Loucy (cell line): Measurements from ENCODE around the gene ITGA11.

Experiments used
- H2AFZ ChIP-seq: fragments of 200-600 bp; sonication (generic); 2 replicates; pipeline ENCODE4 v1.6.0; 2016; ENCODE audit warnings: antibody characterized with exemption, mild to moderate bottlenecking, low read length, moderate library complexity
- H3F3A ChIP-seq: fragments of 200-600 bp; 2 replicates; pipeline ENCODE4 v1.6.0; 2016; ENCODE audit warnings: antibody characterized with exemption, low read depth, mild to moderate bottlenecking
- H3K27me3 ChIP-seq: fragments of 200-600 bp; sonication (generic); 2 replicates; pipeline ENCODE4 v1.6.1; 2014; ENCODE audit warnings: low read length, mild to moderate bottlenecking; ENCODE audit not compliant: insufficient read depth, poor library complexity, severe bottlenecking
- H3K36me3 ChIP-seq: fragments of 200-600 bp; sonication (generic); 2 replicates; pipeline ENCODE4 v1.6.1; 2016; ENCODE audit warnings: low read length; ENCODE audit not compliant: insufficient read depth
- H3K4me1 ChIP-seq: fragments of 200-600 bp; sonication (generic); 2 replicates; pipeline ENCODE4 v1.5.1; 2014; ENCODE audit warnings: low read length, mild to moderate bottlenecking; ENCODE audit not compliant: insufficient read depth, poor library complexity, severe bottlenecking
- H3K4me2 ChIP-seq: fragments of 200-600 bp; sonication (generic); 2 replicates; pipeline ENCODE4 v1.6.0; 2014; ENCODE audit warnings: antibody characterized with exemption, low read length, low read depth, mild to moderate bottlenecking; ENCODE audit not compliant: poor library complexity, severe bottlenecking
- H3K4me3 ChIP-seq: fragments of 200-600 bp; sonication (generic); 2 replicates; pipeline ENCODE4 v1.5.1; 2014; ENCODE audit warnings: low read length, mild to moderate bottlenecking, mixed read lengths; ENCODE audit not compliant: poor library complexity, severe bottlenecking
- H3K79me2 ChIP-seq: fragments of 200-600 bp; sonication (generic); 2 replicates; pipeline ENCODE4 v1.6.1; 2014; ENCODE audit warnings: low read length; ENCODE audit not compliant: insufficient read depth
- H3K9ac ChIP-seq: fragments of 200-600 bp; sonication (generic); 2 replicates; pipeline ENCODE4 v1.6.0; 2014; ENCODE audit warnings: mild to moderate bottlenecking, low read depth, low read length, moderate library complexity; ENCODE audit not compliant: poor library complexity, severe bottlenecking
- H3K9me2 ChIP-seq: fragments of 200-600 bp; sonication (generic); replicated peaks from 2 replicates; pipeline ENCODE4 v1.6.1; 2016; ENCODE audit warnings: low read depth, low read length, mixed read lengths
- H3K9me3 ChIP-seq: fragments of 200-600 bp; sonication (generic); 2 replicates; pipeline ENCODE4 v1.6.1; 2014; ENCODE audit warnings: mild to moderate bottlenecking, antibody characterized with exemption, low read length, low read depth; ENCODE audit not compliant: insufficient read depth
- H4K20me1 ChIP-seq: fragments of 200-600 bp; sonication (generic); 2 replicates; pipeline ENCODE4 v1.6.0; 2014; ENCODE audit warnings: antibody characterized with exemption, low read length, mild to moderate bottlenecking; ENCODE audit not compliant: insufficient read depth, poor library complexity, severe bottlenecking
- EZH2phosphoT487 ChIP-seq: fragments of 200-600 bp; IDR thresholded peaks from 2 replicates; pipeline ENCODE4 v1.6.1; 2018; ENCODE audit warnings: antibody characterized with exemption, mild to moderate bottlenecking, moderate library complexity, borderline replicate concordance
- TF ChIP-seq, protein P1 (sequence below): fragments of 200-600 bp; sonication (generic); conservative IDR thresholded peaks from 2 replicates; pipeline ENCODE4 v1.5.1; 2014; ENCODE audit warnings: mild to moderate bottlenecking, antibody characterized with exemption, low read length

The ITGA11 gene

DNA sequence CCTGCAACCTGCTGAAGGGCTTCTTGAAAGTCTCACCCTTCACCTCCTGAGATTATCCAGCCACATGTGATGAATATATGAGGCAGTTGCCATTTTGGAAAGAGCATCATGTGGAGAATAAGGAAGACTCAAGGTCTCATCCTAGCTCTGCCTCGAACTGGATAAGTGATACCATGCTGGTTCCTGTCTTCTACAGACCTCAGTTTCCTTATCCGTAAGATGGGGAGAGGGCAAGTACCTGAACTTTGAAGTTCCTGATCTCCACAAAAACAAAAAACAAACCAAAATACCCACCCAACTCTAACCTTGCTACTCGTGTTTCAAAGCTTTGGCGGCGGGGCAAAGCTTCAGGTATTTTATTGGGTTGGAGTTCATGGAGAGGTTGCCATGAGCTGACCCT, 31.5 kb upstream of the ITGA11 start:
- no peaks in the 10 kb centered on the region for H3K36me3 ChIP-seq
- no peaks in the 10 kb centered on the region for H3F3A ChIP-seq
- no peaks in the 10 kb centered on the region for H3K9me2 ChIP-seq
- H3K4me1 ChIP-seq = no peaks in the 10 kb centered on the region
- H3K9me3 ChIP-seq = no peaks in the 10 kb centered on the region
- no peak overlapping the region for H3K9ac ChIP-seq
- H3K4me3 ChIP-seq = no peak overlapping the region
- no peaks in the 10 kb centered on the region for H3K79me2 ChIP-seq
- no peak overlapping the region for H2AFZ ChIP-seq
- no peak overlapping the region for H3K4me2 ChIP-seq
- H3K27me3 ChIP-seq = no peaks in the 10 kb centered on the region
- TF ChIP-seq EZH2phosphoT487 = no peak
- TF ChIP-seq, protein P1, sequence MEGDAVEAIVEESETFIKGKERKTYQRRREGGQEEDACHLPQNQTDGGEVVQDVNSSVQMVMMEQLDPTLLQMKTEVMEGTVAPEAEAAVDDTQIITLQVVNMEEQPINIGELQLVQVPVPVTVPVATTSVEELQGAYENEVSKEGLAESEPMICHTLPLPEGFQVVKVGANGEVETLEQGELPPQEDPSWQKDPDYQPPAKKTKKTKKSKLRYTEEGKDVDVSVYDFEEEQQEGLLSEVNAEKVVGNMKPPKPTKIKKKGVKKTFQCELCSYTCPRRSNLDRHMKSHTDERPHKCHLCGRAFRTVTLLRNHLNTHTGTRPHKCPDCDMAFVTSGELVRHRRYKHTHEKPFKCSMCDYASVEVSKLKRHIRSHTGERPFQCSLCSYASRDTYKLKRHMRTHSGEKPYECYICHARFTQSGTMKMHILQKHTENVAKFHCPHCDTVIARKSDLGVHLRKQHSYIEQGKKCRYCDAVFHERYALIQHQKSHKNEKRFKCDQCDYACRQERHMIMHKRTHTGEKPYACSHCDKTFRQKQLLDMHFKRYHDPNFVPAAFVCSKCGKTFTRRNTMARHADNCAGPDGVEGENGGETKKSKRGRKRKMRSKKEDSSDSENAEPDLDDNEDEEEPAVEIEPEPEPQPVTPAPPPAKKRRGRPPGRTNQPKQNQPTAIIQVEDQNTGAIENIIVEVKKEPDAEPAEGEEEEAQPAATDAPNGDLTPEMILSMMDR = no peak
- H4K20me1 ChIP-seq = no peaks in the 10 kb centered on the region

DNA sequence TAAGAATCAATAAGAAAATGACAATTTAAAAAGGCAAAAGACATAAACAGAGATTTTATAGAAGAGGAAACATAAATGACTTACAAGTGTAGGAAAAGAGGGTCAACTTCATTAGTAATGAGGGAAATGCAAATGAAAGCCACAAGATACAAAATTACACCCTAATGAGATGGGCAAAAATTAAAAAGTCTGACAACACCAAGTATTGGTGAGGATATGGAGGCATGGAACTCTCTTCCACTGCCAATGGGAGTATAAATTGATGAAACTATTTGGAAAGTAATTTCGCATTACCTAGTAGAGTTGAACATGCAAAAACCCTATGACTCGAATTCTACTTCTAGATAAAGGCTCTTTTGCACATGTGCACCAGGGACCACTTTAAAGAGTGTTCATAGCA, 28.2 kb upstream of the ITGA11 start:
- H3K79me2 ChIP-seq = no peaks in the 10 kb centered on the region
- H3K4me1 ChIP-seq = no peaks in the 10 kb centered on the region
- H3F3A ChIP-seq = no peaks in the 10 kb centered on the region
- H3K9me3 ChIP-seq = no peaks in the 10 kb centered on the region
- H3K27me3 ChIP-seq = no peaks in the 10 kb centered on the region
- no peaks in the 10 kb centered on the region for H4K20me1 ChIP-seq
- TF ChIP-seq EZH2phosphoT487 = no peak
- TF ChIP-seq, protein P1 = no peak
- H3K4me2 ChIP-seq = no peak overlapping the region
- H3K9me2 ChIP-seq = no peaks in the 10 kb centered on the region
- no peaks in the 10 kb centered on the region for H3K36me3 ChIP-seq
- no peak overlapping the region for H2AFZ ChIP-seq
- no peak overlapping the region for H3K4me3 ChIP-seq
- no peak overlapping the region for H3K9ac ChIP-seq

DNA sequence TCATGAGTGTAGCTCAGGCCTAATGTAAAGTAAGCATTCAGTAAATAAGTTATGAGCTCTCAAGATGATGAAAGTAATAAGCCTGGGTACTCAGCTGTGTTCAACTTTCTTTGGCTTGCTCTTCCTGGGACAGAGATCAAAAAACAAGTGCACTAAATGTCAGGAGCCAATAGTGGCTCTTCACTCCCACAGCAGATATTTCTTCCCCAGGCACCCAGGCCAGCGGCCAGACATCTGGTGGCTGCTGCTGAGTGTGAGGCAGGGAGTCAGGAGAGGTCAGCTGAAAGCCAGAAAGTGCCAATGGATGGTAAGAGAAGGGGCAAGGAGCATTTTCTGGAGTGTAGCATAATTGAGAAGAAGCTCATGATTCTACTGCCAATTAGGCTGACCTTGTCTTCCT, 18.2 kb upstream of the ITGA11 start:
- H3F3A ChIP-seq = no peaks in the 10 kb centered on the region
- H3K9me3 ChIP-seq = no peaks in the 10 kb centered on the region
- H3K36me3 ChIP-seq = no peaks in the 10 kb centered on the region
- no peak overlapping the region for H3K9ac ChIP-seq
- no peaks in the 10 kb centered on the region for H3K4me1 ChIP-seq
- H2AFZ ChIP-seq = no peak overlapping the region
- no peaks in the 10 kb centered on the region for H3K79me2 ChIP-seq
- no peaks in the 10 kb centered on the region for H3K9me2 ChIP-seq
- no peak for TF ChIP-seq EZH2phosphoT487
- no peak overlapping the region for H3K4me3 ChIP-seq
- no peaks in the 10 kb centered on the region for H3K27me3 ChIP-seq
- H4K20me1 ChIP-seq = no peaks in the 10 kb centered on the region
- H3K4me2 ChIP-seq = no peak overlapping the region

DNA sequence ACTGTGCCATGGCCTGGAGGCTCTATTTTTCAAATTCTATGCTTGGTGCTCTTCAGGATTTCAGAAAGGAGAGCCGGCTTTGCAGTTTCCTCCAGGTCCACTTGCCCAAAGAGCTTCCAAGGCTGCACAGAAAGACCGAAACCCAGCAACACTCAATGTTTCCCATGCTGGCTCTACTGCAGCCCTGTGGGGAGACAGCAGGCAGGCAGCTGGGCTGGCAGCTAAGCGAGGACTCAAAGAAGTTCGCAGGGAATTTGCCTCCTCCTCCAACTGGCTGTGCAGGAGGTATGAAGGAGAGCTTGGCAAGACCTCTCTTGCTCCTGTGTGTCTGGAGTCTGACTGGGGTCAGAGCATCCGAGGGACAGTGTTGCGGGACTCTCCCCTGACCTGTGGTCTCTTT, 17.4 kb upstream of the ITGA11 start:
- no peaks in the 10 kb centered on the region for H3K36me3 ChIP-seq
- TF ChIP-seq, protein P1 = no peak
- no peak for TF ChIP-seq EZH2phosphoT487

More for the DNA sequence above, 17.4 kb upstream of the ITGA11 start:
- Histone ChIP-seq H3K9me3 (no peaks in the 10 kb centered on the region), H4K20me1 (no peaks in the 10 kb centered on the region), H3K9ac (no peak overlapping the region), H3K4me3 (no peak overlapping the region), H3F3A (no peaks in the 10 kb centered on the region), H3K27me3 (peaks cover 2% of the 10 kb centered on the region), H3K4me2 (no peak overlapping the region), H2AFZ (no peak overlapping the region), H3K9me2 (no peaks in the 10 kb centered on the region), H3K4me1 (no peaks in the 10 kb centered on the region), H3K79me2 (no peaks in the 10 kb centered on the region)
